AG09309 (cell line): Measurements from ENCODE around the gene MEIOB.
"Not testable (repeated sequence)": the region's sequence is repeated elsewhere in the genome, so short reads cannot be mapped to it uniquely, and the experiment has no call there.

Experiments used
- DNase-seq: peaks from one replicate; pipeline ENCODE4 v3.0.0-alpha.2; 2010; ENCODE audit warnings: low read depth
- H3K4me3 ChIP-seq: 2 replicates; pipeline ENCODE4 v1.5.1; 2011; ENCODE audit warnings: mild to moderate bottlenecking, low read depth, low read length, moderate library complexity; ENCODE audit not compliant: control insufficient read depth
- CTCF ChIP-seq: IDR thresholded peaks from 2 replicates; pipeline ENCODE4 v1.5.1; 2011; ENCODE audit warnings: mild to moderate bottlenecking, low read depth, low read length, inconsistent platforms; ENCODE audit not compliant: insufficient read depth, control insufficient read depth; ENCODE audit errors: missing control alignments

Gene MEIOB

GRCh38 chr16:1810536-1810935, 61.4 kb downstream of the MEIOB start:
- DNase-seq, result no peak
- no peak for TF ChIP-seq CTCF
- no peak overlapping the region for H3K4me3 ChIP-seq

GRCh38 chr16:1810106-1810505, 61.9 kb downstream of the MEIOB start:
- no peak for DNase-seq
- no peak overlapping the region for H3K4me3 ChIP-seq
- TF ChIP-seq CTCF, result no peak

GRCh38 chr16:1809281-1809801, 62.6 kb downstream of the MEIOB start:
- TF ChIP-seq CTCF, result no peak
- no peak for DNase-seq
- H3K4me3 ChIP-seq, result no peak overlapping the region

- DNase-seq, result no peak
- TF ChIP-seq CTCF, result no peak
- H3K4me3 ChIP-seq, result no peak overlapping the region
These were observed 63.3 kb downstream of the MEIOB start for GRCh38 chr16:1808691-1809090.

- no peak overlapping the region for H3K4me3 ChIP-seq
- DNase-seq, result no peak
- TF ChIP-seq CTCF, result no peak
These were observed 64.3 kb downstream of the MEIOB start for GRCh38 chr16:1807626-1808025.

GRCh38 chr16:1800701-1801100, 71.3 kb downstream of the MEIOB start:
- H3K4me3 ChIP-seq, result no peak overlapping the region
- DNase-seq, result no peak
- TF ChIP-seq CTCF, result no peak

GRCh38 chr16:1799263-1799662, 72.7 kb downstream of the MEIOB start:
- H3K4me3 ChIP-seq, DNase-seq: not testable (repeated sequence)
